IPS-18a (cell line): Measurements from ENCODE around the gene CCP110.
"Not testable (repeated sequence)": the region's sequence is repeated elsewhere in the genome, so short reads cannot be mapped to it uniquely, and the experiment has no call there.

Experiments
- H3K27ac ChIP-seq: one replicate; pipeline ENCODE4 v1.5.1; 2013; ENCODE audit warnings: low read length
- H3K27me3 ChIP-seq: one replicate; pipeline ENCODE4 v1.6.1; 2013; ENCODE audit warnings: mild to moderate bottlenecking, low read length; ENCODE audit not compliant: control insufficient read depth, insufficient read depth
- H3K36me3 ChIP-seq: one replicate; pipeline ENCODE4 v1.6.1; 2013; ENCODE audit warnings: low read depth, low read length; ENCODE audit not compliant: control insufficient read depth
- H3K4me1 ChIP-seq: one replicate; pipeline ENCODE4 v1.6.1; 2013; ENCODE audit warnings: low read depth, low read length; ENCODE audit not compliant: control insufficient read depth
- H3K4me3 ChIP-seq: one replicate; pipeline ENCODE4 v1.5.1; 2013; ENCODE audit warnings: low read length
- H3K9ac ChIP-seq: one replicate; pipeline ENCODE4 v1.6.1; 2013; ENCODE audit warnings: mild to moderate bottlenecking, low read length, moderate library complexity
- H3K9me3 ChIP-seq: one replicate; pipeline ENCODE4 v1.6.1; 2013; ENCODE audit warnings: low read depth, low read length; ENCODE audit not compliant: control insufficient read depth

The CCP110 gene

GRCh38 chr16:19525385-19525723 lies 1.6 kb downstream of the CCP110 start:
- H3K27me3 ChIP-seq, result no peaks in the 10 kb centered on the region
- H3K9ac ChIP-seq, result peak overlapping the region; percentile 74
- H3K4me3 ChIP-seq, result peak overlapping the region; percentile 88
- no peaks in the 10 kb centered on the region for H3K9me3 ChIP-seq
- H3K4me1 ChIP-seq, result peaks cover 21% of the 10 kb centered on the region
- no peak overlapping the region for H3K27ac ChIP-seq
- H3K36me3 ChIP-seq, result peaks cover 11% of the 10 kb centered on the region

GRCh38 chr16:19527161-19527560 lies 3.4 kb downstream of the CCP110 start:
- Histone ChIP-seq H3K27me3 (no peaks in the 10 kb centered on the region), H3K27ac (no peak overlapping the region), H3K4me1 (peaks cover 14% of the 10 kb centered on the region), H3K4me3 (no peak overlapping the region), H3K9me3 (no peaks in the 10 kb centered on the region), H3K9ac (no peak overlapping the region), H3K36me3 (peaks cover 12% of the 10 kb centered on the region)

GRCh38 chr16:19528666-19529065 lies 4.9 kb downstream of the CCP110 start:
- H3K27me3 ChIP-seq, result no peaks in the 10 kb centered on the region
- no peak overlapping the region for H3K9ac ChIP-seq
- peaks cover 5% of the 10 kb centered on the region for H3K4me1 ChIP-seq
- no peak overlapping the region for H3K4me3 ChIP-seq
- H3K9me3 ChIP-seq, result no peaks in the 10 kb centered on the region
- no peak overlapping the region for H3K27ac ChIP-seq
- H3K36me3 ChIP-seq, result peaks cover 20% of the 10 kb centered on the region

- no peaks in the 10 kb centered on the region for H3K9me3 ChIP-seq
- no peak overlapping the region for H3K27ac ChIP-seq
- no peaks in the 10 kb centered on the region for H3K4me1 ChIP-seq
- H3K36me3 ChIP-seq, result peaks cover 37% of the 10 kb centered on the region
- H3K9ac ChIP-seq, result no peak overlapping the region
- no peak overlapping the region for H3K4me3 ChIP-seq
- H3K27me3 ChIP-seq, result no peaks in the 10 kb centered on the region
Measured at GRCh38 chr16:19532601-19533000, 8.9 kb downstream of the CCP110 start.

DNA sequence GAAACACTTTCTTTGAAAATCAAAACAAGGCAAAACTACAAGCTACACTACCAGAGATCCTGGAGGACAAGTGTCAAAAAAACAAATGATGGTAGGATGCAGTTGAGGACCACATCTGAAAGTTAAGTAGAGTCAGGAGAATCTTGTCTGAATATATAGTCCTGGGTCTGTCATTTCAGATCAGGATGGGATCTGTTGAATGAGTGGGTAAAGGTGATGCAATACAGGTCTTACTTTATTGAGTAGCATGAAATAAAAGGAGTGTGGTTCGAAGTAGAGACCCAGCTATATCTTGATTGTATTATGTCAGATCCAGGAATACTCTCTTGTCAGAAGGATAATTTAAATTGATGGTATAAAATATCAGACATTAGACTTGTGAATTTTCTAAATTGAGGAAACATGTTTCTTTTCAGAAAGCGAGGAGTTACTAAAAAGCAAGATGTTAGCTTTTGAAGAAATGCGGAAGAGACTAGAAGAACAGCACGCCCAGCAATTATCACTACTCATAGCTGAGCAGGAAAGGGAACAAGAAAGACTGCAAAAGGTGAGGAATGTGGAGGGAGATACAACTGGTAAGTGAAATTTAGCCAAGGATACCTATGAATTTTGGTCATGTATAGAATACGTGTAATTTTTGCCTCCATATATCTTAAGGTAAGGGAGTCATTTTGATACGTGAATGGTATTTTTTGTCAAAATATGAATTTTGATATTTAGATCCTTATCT lies 16.7 kb downstream of the CCP110 start:
- H3K36me3 ChIP-seq, result peaks cover 53% of the 10 kb centered on the region
- H3K4me3 ChIP-seq, result no peak overlapping the region
- no peak overlapping the region for H3K27ac ChIP-seq
- H3K4me1 ChIP-seq, result no peaks in the 10 kb centered on the region
- H3K27me3 ChIP-seq, result no peaks in the 10 kb centered on the region
- no peaks in the 10 kb centered on the region for H3K9me3 ChIP-seq
- no peak overlapping the region for H3K9ac ChIP-seq

GRCh38 chr16:19542138-19542821 lies 18.5 kb downstream of the CCP110 start:
- Histone ChIP-seq H3K9ac (no peak overlapping the region), H3K4me1 (no peaks in the 10 kb centered on the region), H3K27me3 (no peaks in the 10 kb centered on the region), H3K27ac (no peak overlapping the region), H3K9me3 (no peaks in the 10 kb centered on the region), H3K4me3 (no peak overlapping the region), H3K36me3 (peaks cover 49% of the 10 kb centered on the region)

- not testable (repeated sequence) for H3K9me3 ChIP-seq, H3K4me3 ChIP-seq, H3K27me3 ChIP-seq, H3K4me1 ChIP-seq, H3K27ac ChIP-seq, H3K9ac ChIP-seq
- peaks cover 52% of the 10 kb centered on the region for H3K36me3 ChIP-seq
Measured at GRCh38 chr16:19543278-19543996, 19.7 kb downstream of the CCP110 start.

DNA sequence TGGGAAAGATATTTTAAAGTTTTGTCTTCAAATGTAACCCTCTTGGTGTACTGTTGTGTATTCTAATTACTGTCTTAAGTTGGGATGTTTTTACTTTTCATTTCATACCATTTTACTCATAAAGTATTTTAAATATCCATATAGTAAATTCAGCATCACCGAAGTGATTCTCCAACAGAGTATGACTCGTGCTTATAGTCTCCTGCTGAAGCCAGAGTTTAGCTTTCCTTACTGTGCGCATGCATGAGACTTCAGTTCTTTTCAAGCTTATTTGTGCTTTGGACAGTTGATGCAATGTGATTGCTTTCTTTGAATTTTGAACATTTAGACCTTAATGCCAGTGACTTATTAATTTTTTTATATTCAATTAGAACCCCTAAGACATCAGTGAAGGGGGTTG lies 24.4 kb downstream of the CCP110 start:
- Histone ChIP-seq H3K27me3 (no peaks in the 10 kb centered on the region), H3K4me1 (no peaks in the 10 kb centered on the region), H3K27ac (no peak overlapping the region), H3K9me3 (no peaks in the 10 kb centered on the region), H3K4me3 (no peak overlapping the region), H3K36me3 (peaks cover 40% of the 10 kb centered on the region), H3K9ac (no peak overlapping the region)

DNA sequence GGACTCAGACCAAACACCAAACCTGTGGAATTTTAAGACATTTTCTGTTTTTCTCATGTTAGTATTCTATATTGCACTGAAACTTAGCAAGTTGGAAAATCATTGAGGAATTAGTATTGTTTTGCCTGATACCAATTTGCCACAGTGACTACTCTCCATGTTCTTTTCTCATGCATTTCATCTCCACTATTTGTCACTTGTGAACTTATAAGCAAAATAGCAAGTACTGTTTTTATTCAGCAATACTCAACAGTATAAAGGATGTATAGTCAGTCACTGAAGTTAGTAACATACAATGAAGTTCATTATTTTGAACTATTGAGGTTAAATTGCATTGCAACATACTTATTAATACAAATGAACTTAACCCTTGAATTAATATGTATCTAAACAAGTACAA lies 25.9 kb downstream of the CCP110 start:
- Histone ChIP-seq H3K9ac (no peak overlapping the region), H3K36me3 (peaks cover 34% of the 10 kb centered on the region), H3K4me3 (no peak overlapping the region), H3K27me3 (no peaks in the 10 kb centered on the region), H3K4me1 (no peaks in the 10 kb centered on the region), H3K9me3 (no peaks in the 10 kb centered on the region), H3K27ac (no peak overlapping the region)

DNA sequence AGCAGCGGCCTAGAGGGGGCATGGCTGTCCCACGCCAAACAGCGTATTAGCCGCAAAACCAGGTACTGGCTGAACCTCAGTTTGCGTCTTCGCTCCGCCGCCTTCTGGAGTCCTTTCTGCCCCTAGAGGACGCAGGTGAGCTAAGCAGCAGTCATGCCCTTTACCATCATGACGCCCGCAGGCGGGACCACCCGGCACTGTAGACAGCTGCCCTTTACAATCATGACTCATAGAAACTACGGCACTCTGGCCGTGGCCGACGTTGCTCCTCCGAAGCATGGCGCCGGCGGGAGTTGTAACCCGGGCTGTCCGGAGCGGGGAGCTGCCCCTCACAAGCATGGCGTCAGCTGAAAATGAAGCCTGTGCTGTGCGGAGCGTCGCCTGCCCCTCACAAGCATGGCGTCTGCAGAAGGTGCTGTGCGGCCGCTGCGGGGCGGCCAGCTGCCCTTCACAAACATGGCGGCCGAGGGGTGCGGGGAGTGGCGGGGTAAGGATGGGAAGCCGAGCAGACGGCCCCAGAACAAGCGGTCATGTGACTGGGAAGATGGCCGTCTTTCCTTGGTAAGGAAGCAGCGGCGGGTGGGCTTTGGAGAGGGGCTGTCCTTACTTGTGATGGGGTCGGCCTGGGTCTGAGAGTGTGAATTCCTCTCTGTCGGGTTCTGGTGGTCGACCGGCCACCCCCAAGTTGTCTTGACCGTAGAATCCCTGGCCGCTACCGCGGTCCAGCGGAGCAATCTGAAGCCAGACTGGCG lies 31.6 kb downstream of the CCP110 start, which contains the start of gene VPS35L:
TSS of gene VPS35L (plus strand) at position 518 of the 752 bp plus-strand sequence. CDS start at position 545, 27 bp downstream.
- peak within 1 kb of the TSS; percentile 93 for H3K4me3 ChIP-seq
- no peaks in the 10 kb centered on the region for H3K27me3 ChIP-seq
- H3K9ac ChIP-seq, result peak within 1 kb of the TSS; percentile 97
- H3K27ac ChIP-seq, result peak within 1 kb of the TSS; percentile 93
- H3K9me3 ChIP-seq, result no peaks in the 10 kb centered on the region
- peaks cover 7% of the 10 kb centered on the region for H3K36me3 ChIP-seq
- H3K4me1 ChIP-seq, result no peaks in the 10 kb centered on the region
